Gastroesophageal sphincter (tissue), 4 donors: ENCODE results near the gene OR52L1. TPM values are rescaled to one million over a fixed set of nuclear protein-coding genes. Genes with fewer than 3 reads are reported as not detected.

Experiments
- ATAC-seq: fragments of 150-250 bp; one replicate; pipeline ENCODE4 v1.9.1; 2016; ENCODE audit warnings: mild to moderate bottlenecking, moderate library complexity
- H3K27ac ChIP-seq, 4 donors: fragments of 200-600 bp; sonication (generic) in 3 of 4; 1 replicate in 3 of 4; 2 replicates in 1 of 4; pipeline ENCODE4 v1.5.1; 2016 to 2019
- H3K27me3 ChIP-seq: fragments of 200-600 bp; sonication (generic); one replicate; pipeline ENCODE4 v1.5.1; 2019
- H3K36me3 ChIP-seq, 2 donors: fragments of 200-600 bp; sonication (generic); one replicate each; pipeline ENCODE4 v1.5.1; 2019; ENCODE audit warnings: control low read depth in 1 of 2
- H3K4me1 ChIP-seq, 3 donors: fragments of 200-600 bp; sonication (generic); 1 replicate in 2 of 3; 2 replicates in 1 of 3; pipeline ENCODE4 v1.5.1; 2016 to 2019; ENCODE audit warnings: control low read depth in 2 of 3
- H3K4me3 ChIP-seq, 2 donors: fragments of 200-600 bp; sonication (generic); one replicate each; pipeline ENCODE4 v1.5.1; 2019; ENCODE audit warnings: mild to moderate bottlenecking in 1 of 2, moderate library complexity in 1 of 2
- H3K9me3 ChIP-seq, 3 donors: fragments of 200-600 bp; sonication (generic); one replicate each; pipeline ENCODE4 v1.5.1; 2017 to 2019; ENCODE audit warnings: control low read depth in 2 of 3
- CTCF ChIP-seq, 4 experiments: fragments of 200-600 bp in 2 of 4; fragments of 450-650 bp in 2 of 4; sonication (generic) in 1 of 4; IDR thresholded peaks; one replicate each; pipeline ENCODE4 v1.5.1; 2017 to 2019; ENCODE audit warnings: antibody characterized with exemption in 4 of 4, mild to moderate bottlenecking in 2 of 4, moderate library complexity in 2 of 4
- EP300 ChIP-seq: sonication (generic); formaldehyde crosslinking; IDR thresholded peaks from one replicate; pipeline ENCODE4 v1.6.1; 2017; ENCODE audit warnings: antibody characterized with exemption, mild to moderate bottlenecking
- POLR2A ChIP-seq, 2 donors: fragments of 450-650 bp; IDR thresholded peaks; one replicate each; pipeline ENCODE4 v1.6.1; 2017; ENCODE audit warnings: antibody characterized with exemption in 2 of 2, mild to moderate bottlenecking in 2 of 2, moderate library complexity in 1 of 2
- POLR2AphosphoS5 ChIP-seq: sonication (generic); formaldehyde crosslinking; IDR thresholded peaks from one replicate; pipeline ENCODE4 v1.6.1; 2017; ENCODE audit warnings: antibody characterized with exemption
- WGBS, 2 donors: methylation state at CpG; one replicate each; pipeline ENCODE4 v1.1.5; 2018; ENCODE audit warnings: low coverage in 1 of 2; 5-methylcytosine and 5-hydroxymethylcytosine counted together
- total RNA-seq, 4 donors: library from RNA; depleted of rRNA; stranded (reverse); fragments of >200 nt; gene quantifications; one replicate each; pipeline ENCODE4 v1.1.0, GENCODE V29; 2016

OR52L1 gene
- total RNA-seq, 4 donors from 2014 or later, result not detected

GRCh38 chr11:5994791-5995190 lies 8.0 kb upstream of the OR52L1 start:
- H3K36me3 ChIP-seq, result no peaks in the 10 kb centered on the region
- H3K9me3 ChIP-seq, result no peaks in the 10 kb centered on the region
- WGBS, 2 donors, result 100% methylated on average over 1 of the region's 14 CpGs; no CpG with 5 or more reads in 1 of the 2 donors
- no peaks in the 10 kb centered on the region for H3K4me1 ChIP-seq
- no peak overlapping the region for H3K27ac ChIP-seq
- ATAC-seq, result no peak
- no peak for TF ChIP-seq CTCF (IDR thresholded peaks at IDR 0.05)
- no peak for TF ChIP-seq EP300
- TF ChIP-seq POLR2A (IDR thresholded peaks at IDR 0.05), result no peak
- TF ChIP-seq POLR2AphosphoS5, result no peak
- H3K27me3 ChIP-seq, result peaks cover 7% of the 10 kb centered on the region
- H3K4me3 ChIP-seq, result no peak overlapping the region

GRCh38 chr11:5992604-5993251 lies 5.9 kb upstream of the OR52L1 start:
- Histone ChIP-seq H3K27ac (no peak overlapping the region), H3K9me3 (no peaks in the 10 kb centered on the region), H3K36me3 (no peaks in the 10 kb centered on the region), H3K27me3 (peaks cover 8% of the 10 kb centered on the region), H3K4me1 (no peaks in the 10 kb centered on the region), H3K4me3 (no peak overlapping the region)
- ATAC-seq, result no peak
- 43 to 62% methylated on average over 2 to 3 of the region's 3 CpGs for WGBS, 2 donors
- TF ChIP-seq CTCF (IDR thresholded peaks at IDR 0.05), result peak in 1 of 4 experiments; percentile 22
- TF ChIP-seq EP300, result no peak

GRCh38 chr11:5992150-5992549 lies 5.4 kb upstream of the OR52L1 start:
- WGBS, 2 donors, result 33 to 65% methylated on average over 1 to 3 of the region's 3 CpGs
- Histone ChIP-seq H3K27me3 (peaks cover 8% of the 10 kb centered on the region), H3K27ac (no peak overlapping the region), H3K36me3 (no peaks in the 10 kb centered on the region), H3K4me3 (no peak overlapping the region), H3K9me3 (no peaks in the 10 kb centered on the region), H3K4me1 (no peaks in the 10 kb centered on the region)
- no peak for TF ChIP-seq EP300
- TF ChIP-seq CTCF (IDR thresholded peaks at IDR 0.05), result no peak
- no peak for TF ChIP-seq POLR2AphosphoS5
- TF ChIP-seq POLR2A (IDR thresholded peaks at IDR 0.05), result no peak
- no peak for ATAC-seq

- H3K4me1 ChIP-seq, result no peaks in the 10 kb centered on the region
- no peaks in the 10 kb centered on the region for H3K36me3 ChIP-seq
- H3K27me3 ChIP-seq, result peaks cover 8% of the 10 kb centered on the region
- no peak for ATAC-seq
- 78 to 91% methylated on average over 3 to 4 of the region's 4 CpGs for WGBS, 2 donors
- no peaks in the 10 kb centered on the region for H3K9me3 ChIP-seq
- H3K4me3 ChIP-seq, result no peak overlapping the region
- no peak for TF ChIP-seq POLR2AphosphoS5
- TF ChIP-seq POLR2A (IDR thresholded peaks at IDR 0.05), result no peak
- TF ChIP-seq EP300, result no peak
- no peak for TF ChIP-seq CTCF (IDR thresholded peaks at IDR 0.05)
- no peak overlapping the region for H3K27ac ChIP-seq
These were observed 2.4 kb upstream of the OR52L1 start for GRCh38 chr11:5989203-5989602.

GRCh38 chr11:5983443-5983842 lies 3.3 kb downstream of the OR52L1 start:
- no peaks in the 10 kb centered on the region for H3K36me3 ChIP-seq
- WGBS, 2 donors, result 33 to 63% methylated on average over 1 of the region's 1 CpG
- no peak overlapping the region for H3K4me3 ChIP-seq
- TF ChIP-seq EP300 (no peak), POLR2A (IDR thresholded peaks at IDR 0.05) (no peak), CTCF (IDR thresholded peaks at IDR 0.05) (no peak), POLR2AphosphoS5 (no peak)
- no peaks in the 10 kb centered on the region for H3K27me3 ChIP-seq
- H3K27ac ChIP-seq, result no peak overlapping the region
- ATAC-seq, result no peak
- peaks cover 0 to 15% (median 0%) of the 10 kb centered on the region in 3 donors for H3K9me3 ChIP-seq
- H3K4me1 ChIP-seq, result no peaks in the 10 kb centered on the region
